Measurements from ENCODE around the gene XRCC6. TPM values are rescaled to one million over a fixed set of nuclear protein-coding genes. Genes with fewer than 3 reads are reported as not detected.

XRCC6 gene
- total and polyA plus RNA-seq, 9 of the 15 experiments (the other 6 are each of a cell fraction or from before 2014, with no cell fraction given) = 151 to 440 (median 318) TPM

DNA sequence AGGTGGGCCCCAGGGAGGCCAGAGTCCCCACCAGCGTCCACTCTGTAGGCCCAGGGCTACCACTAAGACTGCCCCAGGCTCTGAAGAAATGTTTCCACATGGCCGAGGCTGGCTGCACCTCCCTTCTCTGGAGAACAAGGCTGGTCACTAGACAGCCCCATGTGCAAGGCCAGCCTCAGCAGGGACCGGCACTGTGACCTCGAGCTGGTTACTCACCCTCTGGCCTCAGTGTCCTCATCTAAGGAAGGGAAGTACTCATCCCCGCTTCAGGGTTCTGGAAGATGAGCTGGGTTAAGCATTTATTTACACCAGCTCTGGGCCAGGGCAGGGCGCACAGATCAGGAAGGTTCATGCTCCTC lies 41.1 kb upstream of the XRCC6 start:
- Histone ChIP-seq H3K27ac (ENCODE audit: extremely low read depth, low read depth, low read length) (no peak overlapping the region), H3K4me2 (ENCODE audit: insufficient read depth, low read length) (no peak overlapping the region), H3K4me3 (no peak overlapping the region), H3K79me2 (ENCODE audit: control insufficient read depth, insufficient read depth, low read length) (no peaks in the 10 kb centered on the region), H3K4me1 (replicated peaks in 1 of 2; ENCODE audit: control insufficient read depth in 2 of 2, insufficient read depth in 2 of 2, low read length in 2 of 2) (peaks cover 0 to 25% of the 10 kb centered on the region in 2 experiments; a peak in 2 of 5 replicates), H3K9me1 (ENCODE audit: control insufficient read depth, insufficient read depth, low read length) (no peaks in the 10 kb centered on the region), H3K27me3 (ENCODE audit: control insufficient read depth in 2 of 2, insufficient read depth in 2 of 2, low read length in 2 of 2) (no peaks in the 10 kb centered on the region), H2AFZ (ENCODE audit: low read depth, low read length) (no peak overlapping the region), H3K9me3 (replicated peaks; ENCODE audit: control insufficient read depth, insufficient read depth, low read depth, low read length) (no peaks in the 10 kb centered on the region), H3K9ac (ENCODE audit: insufficient read depth in 1 of 2, low read depth in 2 of 2, low read length in 2 of 2) (peak overlapping the region in 1 of 2 experiments; percentile 35; a peak in 2 of 4 replicates), H3K36me3 (ENCODE audit: control insufficient read depth, insufficient read depth, low read length) (peaks cover 21% of the 10 kb centered on the region; the same call in 2 of the 3 replicates), H4K20me1 (replicated peaks; ENCODE audit: control insufficient read depth, insufficient read depth, low read length) (no peaks in the 10 kb centered on the region; the same call in 1 of the 2 replicates)
- no TSS peak for BruUV-seq (replicated peaks)
- ATAC-seq (no peak), FAIRE-seq (no peak), DNase-seq (ENCODE audit: extremely low read depth in 1 of 4, low spot score in 3 of 4) (no peak)
- in situ Hi-C loops (cut with MboI) = no loop called here
- ChIA-PET POLR2A (no interaction called here), CTCF (ENCODE audit: low intra/inter-chr PET ratio) (no interaction called here)
- intact Hi-C loops (cut with micrococcal nuclease) = no loop called here
- 91% methylated on average over 5 of the region's 6 CpGs for WGBS (ENCODE audit: insufficient coverage, low coverage, missing lambda C conversion rate)
- TF ChIP-seq MTF1 (CRISPR knock-in tag; IDR thresholded peaks at IDR 0.05; ENCODE audit: borderline replicate concordance) (no peak), CBX1 (IDR thresholded peaks at IDR 0.05; ENCODE audit: low read depth) (no peak), ZNF282 (CRISPR knock-in tag; IDR thresholded peaks at IDR 0.05) (no peak), PTBP1 (IDR thresholded peaks at IDR 0.05; ENCODE audit: low read depth, low read length) (no peak), TRIM24 (IDR thresholded peaks at IDR 0.05) (no peak)
- TF ChIP-seq, protein P1, sequence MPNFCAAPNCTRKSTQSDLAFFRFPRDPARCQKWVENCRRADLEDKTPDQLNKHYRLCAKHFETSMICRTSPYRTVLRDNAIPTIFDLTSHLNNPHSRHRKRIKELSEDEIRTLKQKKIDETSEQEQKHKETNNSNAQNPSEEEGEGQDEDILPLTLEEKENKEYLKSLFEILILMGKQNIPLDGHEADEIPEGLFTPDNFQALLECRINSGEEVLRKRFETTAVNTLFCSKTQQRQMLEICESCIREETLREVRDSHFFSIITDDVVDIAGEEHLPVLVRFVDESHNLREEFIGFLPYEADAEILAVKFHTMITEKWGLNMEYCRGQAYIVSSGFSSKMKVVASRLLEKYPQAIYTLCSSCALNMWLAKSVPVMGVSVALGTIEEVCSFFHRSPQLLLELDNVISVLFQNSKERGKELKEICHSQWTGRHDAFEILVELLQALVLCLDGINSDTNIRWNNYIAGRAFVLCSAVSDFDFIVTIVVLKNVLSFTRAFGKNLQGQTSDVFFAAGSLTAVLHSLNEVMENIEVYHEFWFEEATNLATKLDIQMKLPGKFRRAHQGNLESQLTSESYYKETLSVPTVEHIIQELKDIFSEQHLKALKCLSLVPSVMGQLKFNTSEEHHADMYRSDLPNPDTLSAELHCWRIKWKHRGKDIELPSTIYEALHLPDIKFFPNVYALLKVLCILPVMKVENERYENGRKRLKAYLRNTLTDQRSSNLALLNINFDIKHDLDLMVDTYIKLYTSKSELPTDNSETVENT (CRISPR knock-in tag; IDR thresholded peaks at IDR 0.05) = no peak
- TF ChIP-seq, protein P2, sequence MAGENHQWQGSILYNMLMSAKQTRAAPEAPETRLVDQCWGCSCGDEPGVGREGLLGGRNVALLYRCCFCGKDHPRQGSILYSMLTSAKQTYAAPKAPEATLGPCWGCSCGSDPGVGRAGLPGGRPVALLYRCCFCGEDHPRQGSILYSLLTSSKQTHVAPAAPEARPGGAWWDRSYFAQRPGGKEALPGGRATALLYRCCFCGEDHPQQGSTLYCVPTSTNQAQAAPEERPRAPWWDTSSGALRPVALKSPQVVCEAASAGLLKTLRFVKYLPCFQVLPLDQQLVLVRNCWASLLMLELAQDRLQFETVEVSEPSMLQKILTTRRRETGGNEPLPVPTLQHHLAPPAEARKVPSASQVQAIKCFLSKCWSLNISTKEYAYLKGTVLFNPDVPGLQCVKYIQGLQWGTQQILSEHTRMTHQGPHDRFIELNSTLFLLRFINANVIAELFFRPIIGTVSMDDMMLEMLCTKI (IDR thresholded peaks at IDR 0.05; ENCODE audit: partially characterized antibody) = no peak
- TF ChIP-seq, protein P3, sequence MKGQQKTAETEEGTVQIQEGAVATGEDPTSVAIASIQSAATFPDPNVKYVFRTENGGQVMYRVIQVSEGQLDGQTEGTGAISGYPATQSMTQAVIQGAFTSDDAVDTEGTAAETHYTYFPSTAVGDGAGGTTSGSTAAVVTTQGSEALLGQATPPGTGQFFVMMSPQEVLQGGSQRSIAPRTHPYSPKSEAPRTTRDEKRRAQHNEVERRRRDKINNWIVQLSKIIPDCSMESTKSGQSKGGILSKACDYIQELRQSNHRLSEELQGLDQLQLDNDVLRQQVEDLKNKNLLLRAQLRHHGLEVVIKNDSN (CRISPR knock-in tag; IDR thresholded peaks at IDR 0.05) = no peak

Measured in K562 (cell line).